ENCODE data around the gene ADAM8. TPM values are rescaled to one million over a fixed set of nuclear protein-coding genes. Genes with fewer than 3 reads are reported as not detected.

Gene ADAM8
- total RNA-seq, 4 donors from 2014 or later, result 5.1 to 7.6 (median 5.9) TPM; not detected in 1

DNA sequence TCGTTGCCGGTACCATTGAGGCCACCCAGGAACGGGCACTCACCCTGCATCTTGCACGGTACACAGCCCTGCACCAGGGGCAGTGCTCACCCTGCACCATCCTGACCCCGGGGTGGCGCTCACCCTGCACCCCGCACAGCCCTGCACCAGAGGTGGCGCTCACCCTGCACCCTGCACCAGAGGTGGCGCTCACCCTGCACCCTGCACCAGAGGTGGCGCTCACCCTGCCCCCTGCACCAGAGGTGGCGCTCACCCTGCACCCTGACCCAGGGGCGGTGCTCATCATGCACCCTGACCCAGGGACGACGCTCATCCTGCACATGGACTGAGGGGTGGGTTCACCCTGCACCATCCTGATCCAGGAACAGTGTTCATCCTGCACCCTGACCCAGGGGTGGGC, 25.6 kb upstream of the ADAM8 start:
- Histone ChIP-seq H3K27ac (no peak overlapping the region), H3K9me3 (no peaks in the 10 kb centered on the region), H3K4me1 (peaks cover 3 to 5% of the 10 kb centered on the region in 2 donors), H3K36me3 (no peaks in the 10 kb centered on the region), H3K27me3 (no peaks in the 10 kb centered on the region), H3K4me3 (no peak overlapping the region)
- TF ChIP-seq, protein P1, sequence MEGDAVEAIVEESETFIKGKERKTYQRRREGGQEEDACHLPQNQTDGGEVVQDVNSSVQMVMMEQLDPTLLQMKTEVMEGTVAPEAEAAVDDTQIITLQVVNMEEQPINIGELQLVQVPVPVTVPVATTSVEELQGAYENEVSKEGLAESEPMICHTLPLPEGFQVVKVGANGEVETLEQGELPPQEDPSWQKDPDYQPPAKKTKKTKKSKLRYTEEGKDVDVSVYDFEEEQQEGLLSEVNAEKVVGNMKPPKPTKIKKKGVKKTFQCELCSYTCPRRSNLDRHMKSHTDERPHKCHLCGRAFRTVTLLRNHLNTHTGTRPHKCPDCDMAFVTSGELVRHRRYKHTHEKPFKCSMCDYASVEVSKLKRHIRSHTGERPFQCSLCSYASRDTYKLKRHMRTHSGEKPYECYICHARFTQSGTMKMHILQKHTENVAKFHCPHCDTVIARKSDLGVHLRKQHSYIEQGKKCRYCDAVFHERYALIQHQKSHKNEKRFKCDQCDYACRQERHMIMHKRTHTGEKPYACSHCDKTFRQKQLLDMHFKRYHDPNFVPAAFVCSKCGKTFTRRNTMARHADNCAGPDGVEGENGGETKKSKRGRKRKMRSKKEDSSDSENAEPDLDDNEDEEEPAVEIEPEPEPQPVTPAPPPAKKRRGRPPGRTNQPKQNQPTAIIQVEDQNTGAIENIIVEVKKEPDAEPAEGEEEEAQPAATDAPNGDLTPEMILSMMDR (IDR thresholded peaks at IDR 0.05), result no peak
- TF ChIP-seq POLR2A (IDR thresholded peaks at IDR 0.05), result no peak
- no peak for DNase-seq
- intact Hi-C loops (cut with DNase I; ENCODE audit: low total_unique reads), result no loop called here

DNA sequence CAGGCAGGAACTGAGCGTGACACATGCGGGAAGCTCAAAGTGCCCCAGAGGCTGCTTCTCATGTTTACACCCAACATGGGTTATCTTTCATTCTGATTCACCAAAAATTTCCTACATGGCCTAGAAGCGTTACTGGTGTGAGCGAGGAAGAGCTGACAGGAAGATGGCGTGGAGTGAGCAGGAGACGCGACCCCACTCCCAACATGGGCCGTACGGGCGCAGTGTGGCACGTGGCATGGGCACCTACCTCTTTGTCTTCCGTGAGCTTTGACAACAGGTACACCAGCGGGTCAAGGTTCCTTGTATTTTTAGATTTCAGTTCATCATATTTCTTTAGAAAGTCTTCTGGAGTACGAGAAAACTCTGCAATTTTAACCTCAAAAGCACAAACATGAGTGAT, 23.1 kb upstream of the ADAM8 start:
- H3K27ac ChIP-seq, result no peak overlapping the region
- no peaks in the 10 kb centered on the region for H3K27me3 ChIP-seq
- TF ChIP-seq, protein P1 (IDR thresholded peaks at IDR 0.05), result no peak
- no peak for TF ChIP-seq POLR2A (IDR thresholded peaks at IDR 0.05)
- no peak for DNase-seq
- H3K9me3 ChIP-seq, result no peaks in the 10 kb centered on the region
- no peaks in the 10 kb centered on the region for H3K4me1 ChIP-seq
- intact Hi-C loops (cut with DNase I; ENCODE audit: low total_unique reads), result no loop called here
- H3K4me3 ChIP-seq, result no peak overlapping the region
- H3K36me3 ChIP-seq, result no peaks in the 10 kb centered on the region

DNA sequence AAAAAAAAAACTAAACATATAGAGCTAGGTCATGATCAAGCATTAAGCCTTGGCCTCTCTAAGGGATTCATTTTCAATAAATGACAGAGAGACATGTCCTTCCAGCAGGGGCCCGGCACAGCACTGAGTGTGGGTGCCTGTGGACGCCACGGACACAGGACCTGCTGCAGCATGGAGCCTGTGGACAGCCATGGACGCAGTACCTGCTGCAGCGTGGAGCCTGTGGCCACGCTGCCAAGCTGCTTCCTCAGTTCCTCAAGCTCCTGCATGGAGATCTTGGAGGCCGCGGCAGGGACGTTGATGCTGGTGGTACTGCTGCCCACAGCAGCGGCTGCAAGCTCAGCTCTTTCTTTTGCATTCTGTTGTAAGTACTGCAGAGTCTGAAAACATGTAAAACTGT, 22.6 kb upstream of the ADAM8 start:
- DNase-seq, result no peak
- H3K27ac ChIP-seq, result no peak overlapping the region
- H3K9me3 ChIP-seq, result no peaks in the 10 kb centered on the region
- H3K27me3 ChIP-seq, result no peaks in the 10 kb centered on the region
- intact Hi-C loops (cut with DNase I; ENCODE audit: low total_unique reads), result no loop called here
- H3K4me1 ChIP-seq, result no peaks in the 10 kb centered on the region
- no peaks in the 10 kb centered on the region for H3K36me3 ChIP-seq
- no peak overlapping the region for H3K4me3 ChIP-seq
- TF ChIP-seq, protein P1 (IDR thresholded peaks at IDR 0.05), result no peak
- TF ChIP-seq POLR2A (IDR thresholded peaks at IDR 0.05), result no peak

DNA sequence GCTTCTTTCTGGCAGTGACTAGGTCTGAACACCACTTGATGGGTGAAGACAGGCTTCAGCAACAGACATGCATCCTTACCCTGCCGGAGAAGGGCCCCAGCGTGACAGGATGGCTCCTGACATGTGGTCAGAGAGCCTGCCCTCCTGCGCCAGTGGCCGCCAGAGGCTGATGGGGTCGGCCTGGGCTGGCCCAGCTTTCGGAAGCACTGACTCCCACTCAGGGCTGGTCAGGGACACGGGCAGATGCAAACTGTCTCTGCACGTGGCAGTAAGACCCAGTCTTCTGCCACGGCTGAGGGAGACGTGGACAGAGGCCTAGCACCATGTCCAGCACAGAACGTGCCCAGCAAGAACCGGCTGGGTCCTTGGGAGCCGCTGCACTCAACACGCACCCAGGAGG, 21.8 kb upstream of the ADAM8 start:
- DNase-seq, result no peak
- intact Hi-C loops (cut with DNase I; ENCODE audit: low total_unique reads), result no loop called here
- H3K36me3 ChIP-seq, result no peaks in the 10 kb centered on the region
- TF ChIP-seq POLR2A (IDR thresholded peaks at IDR 0.05), result no peak
- TF ChIP-seq, protein P1 (IDR thresholded peaks at IDR 0.05), result no peak
- no peaks in the 10 kb centered on the region for H3K9me3 ChIP-seq
- no peak overlapping the region for H3K4me3 ChIP-seq
- no peaks in the 10 kb centered on the region for H3K27me3 ChIP-seq
- H3K27ac ChIP-seq, result no peak overlapping the region
- no peaks in the 10 kb centered on the region for H3K4me1 ChIP-seq

DNA sequence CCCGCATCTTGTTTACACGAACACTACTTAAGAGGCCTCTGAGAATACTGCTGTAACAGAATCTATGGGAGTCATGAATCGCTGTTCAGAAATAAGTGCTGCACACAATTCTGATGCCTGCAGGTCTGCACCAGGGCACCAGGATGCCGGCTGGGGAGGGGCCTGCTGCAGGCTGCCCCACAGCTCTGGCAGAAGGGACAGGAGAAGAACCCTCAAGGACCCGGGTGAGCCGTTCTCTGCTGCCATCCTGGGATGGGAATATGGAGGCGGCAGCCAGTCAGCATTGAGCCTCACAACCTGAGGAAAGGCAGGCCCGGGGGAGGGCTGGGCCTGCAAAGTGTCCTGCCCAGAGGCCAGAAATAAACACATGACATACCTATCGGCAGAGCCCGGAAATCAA, 20.8 kb upstream of the ADAM8 start:
- no peaks in the 10 kb centered on the region for H3K36me3 ChIP-seq
- no peak for TF ChIP-seq POLR2A (IDR thresholded peaks at IDR 0.05)
- TF ChIP-seq, protein P1 (IDR thresholded peaks at IDR 0.05), result no peak
- no peak overlapping the region for H3K27ac ChIP-seq
- H3K9me3 ChIP-seq, result no peaks in the 10 kb centered on the region
- no peaks in the 10 kb centered on the region for H3K27me3 ChIP-seq
- H3K4me3 ChIP-seq, result no peak overlapping the region
- H3K4me1 ChIP-seq, result no peaks in the 10 kb centered on the region
- intact Hi-C loops (cut with DNase I; ENCODE audit: low total_unique reads), result no loop called here
- DNase-seq, result no peak
